A673 (cell line): Measurements from ENCODE around the gene APOL1.

Experiments
- EZH2 ChIP-seq: fragments of 200-600 bp; sonication (generic); IDR thresholded peaks from 2 replicates; pipeline ENCODE4 v1.6.1; 2017; ENCODE audit warnings: borderline replicate concordance, low read depth, mild to moderate bottlenecking, mixed read lengths, antibody characterized with exemption, low read length; ENCODE audit not compliant: poor library complexity, severe bottlenecking
- TF ChIP-seq, protein P1 (sequence below): fragments of 300-800, 200-600 bp; sonication (generic); conservative IDR thresholded peaks from 2 replicates; pipeline ENCODE4 v1.5.1; 2017; ENCODE audit warnings: low read depth, mild to moderate bottlenecking, antibody characterized with exemption, low read length, moderate library complexity, mixed read lengths

DNA sequence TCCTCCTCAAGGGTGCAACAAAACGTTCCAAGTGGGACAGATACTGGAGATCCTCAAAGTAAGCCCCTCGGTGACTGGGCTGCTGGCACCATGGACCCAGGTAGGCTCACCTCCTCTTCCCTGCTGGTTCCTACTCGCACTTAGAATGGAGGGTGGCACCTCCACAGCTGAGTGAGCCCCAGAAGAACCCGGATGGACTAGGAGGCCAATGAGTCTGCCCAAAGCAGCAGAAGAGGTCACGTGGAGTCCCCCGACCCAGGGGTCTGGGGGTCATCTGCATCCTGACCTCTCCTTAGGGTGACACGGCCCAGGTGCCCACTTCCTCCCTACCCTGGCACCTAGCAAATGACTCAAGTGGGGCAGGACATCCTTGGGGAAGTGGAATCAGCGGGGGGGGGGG lies 4.4 kb downstream of the APOL1 start:
- TF ChIP-seq, protein P1, sequence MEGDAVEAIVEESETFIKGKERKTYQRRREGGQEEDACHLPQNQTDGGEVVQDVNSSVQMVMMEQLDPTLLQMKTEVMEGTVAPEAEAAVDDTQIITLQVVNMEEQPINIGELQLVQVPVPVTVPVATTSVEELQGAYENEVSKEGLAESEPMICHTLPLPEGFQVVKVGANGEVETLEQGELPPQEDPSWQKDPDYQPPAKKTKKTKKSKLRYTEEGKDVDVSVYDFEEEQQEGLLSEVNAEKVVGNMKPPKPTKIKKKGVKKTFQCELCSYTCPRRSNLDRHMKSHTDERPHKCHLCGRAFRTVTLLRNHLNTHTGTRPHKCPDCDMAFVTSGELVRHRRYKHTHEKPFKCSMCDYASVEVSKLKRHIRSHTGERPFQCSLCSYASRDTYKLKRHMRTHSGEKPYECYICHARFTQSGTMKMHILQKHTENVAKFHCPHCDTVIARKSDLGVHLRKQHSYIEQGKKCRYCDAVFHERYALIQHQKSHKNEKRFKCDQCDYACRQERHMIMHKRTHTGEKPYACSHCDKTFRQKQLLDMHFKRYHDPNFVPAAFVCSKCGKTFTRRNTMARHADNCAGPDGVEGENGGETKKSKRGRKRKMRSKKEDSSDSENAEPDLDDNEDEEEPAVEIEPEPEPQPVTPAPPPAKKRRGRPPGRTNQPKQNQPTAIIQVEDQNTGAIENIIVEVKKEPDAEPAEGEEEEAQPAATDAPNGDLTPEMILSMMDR: no peak
- TF ChIP-seq EZH2: no peak
